CD4-positive, alpha-beta T cell treated with Interleukin-12 subunit alpha and Interleukin-12 subunit beta, for 1 hour (primary cell): ENCODE measurements around the gene GABRR1.
A peak's percentile ranks its signal among the peaks of the same experiment; 100 is the strongest.
"Not testable (repeated sequence)": the region's sequence is repeated elsewhere in the genome, so short reads cannot be mapped to it uniquely, and the experiment has no call there.

Source experiments
- DNase-seq: peaks from one replicate; pipeline ENCODE4 v3.0.0-alpha.2; 2020

Gene GABRR1

GRCh38 chr6:89148016-89148750 is 69.0 kb downstream of the GABRR1 start:
- no peak for DNase-seq

- DNase-seq, result peak; percentile 34
These were observed 70.1 kb downstream of the GABRR1 start for GRCh38 chr6:89146718-89147700.

GRCh38 chr6:89145956-89146717 is 71.0 kb downstream of the GABRR1 start, which contains the start of gene PM20D2:
TSS of gene PM20D2 (plus strand) at chr6:89146055. CDS start at chr6:89146145, 90 bp downstream.
- peak; percentile 64 for DNase-seq

GRCh38 chr6:89145091-89145955 is 71.8 kb downstream of the GABRR1 start:
- peak; percentile 52 for DNase-seq

- DNase-seq, result no peak
These were observed 72.7 kb downstream of the GABRR1 start for GRCh38 chr6:89144354-89144906.

GRCh38 chr6:89140347-89141156 is 76.6 kb downstream of the GABRR1 start:
- no peak for DNase-seq

- no peak for DNase-seq
These were observed 77.4 kb downstream of the GABRR1 start for GRCh38 chr6:89139509-89140346.

- DNase-seq, result no peak
These were observed 79.0 kb downstream of the GABRR1 start for GRCh38 chr6:89138173-89138572.

- DNase-seq, result no peak
These were observed 82.4 kb downstream of the GABRR1 start for GRCh38 chr6:89134723-89135122.

GRCh38 chr6:89133981-89134380 is 83.2 kb downstream of the GABRR1 start:
- no peak for DNase-seq

GRCh38 chr6:89132057-89132456 is 85.1 kb downstream of the GABRR1 start:
- DNase-seq, result no peak

GRCh38 chr6:89131599-89131998 is 85.6 kb downstream of the GABRR1 start:
- no peak for DNase-seq

- DNase-seq, result not testable (repeated sequence)
These were observed 88.9 kb downstream of the GABRR1 start for GRCh38 chr6:89128256-89128671.
